Astrocyte of the cerebellum (primary cell): ENCODE data around the gene CMTM5.

Experiments
- DNase-seq: peaks from one replicate; pipeline ENCODE4 v3.0.0-alpha.2; 2011; ENCODE audit warnings: low read depth
- H3K4me3 ChIP-seq: 2 replicates; pipeline ENCODE4 v1.5.1; 2011; ENCODE audit warnings: mild to moderate bottlenecking, low read depth, low read length, moderate library complexity
- CTCF ChIP-seq: IDR thresholded peaks from 2 replicates; pipeline ENCODE4 v1.5.1; 2012; ENCODE audit warnings: low read length, low read depth, moderate library complexity, mild to moderate bottlenecking; ENCODE audit errors: missing control alignments
- in situ Hi-C: cut with HindIII; loops from 2 replicates; pipeline ENCODE4 v1.10.0; 2017; ENCODE audit warnings: low sequenced_read_pairs

The CMTM5 gene

GRCh38 chr14:23376482-23377197 is at the start of gene CMTM5:
Gene CMTM5 (plus strand): TSS chr14:23377046. CDS start chr14:23377252, 206 bp downstream.
- in situ Hi-C loops = no loop called here
- no peak for DNase-seq
- TF ChIP-seq CTCF = no peak
- no peak within 1 kb of the TSS for H3K4me3 ChIP-seq

- TF ChIP-seq CTCF = peak; percentile 78
- H3K4me3 ChIP-seq = no peak overlapping the region
- DNase-seq = peak; percentile 67
- in situ Hi-C loops = loop anchor here (5.0 kb wide), 1 partner anchor 39 kb away; the partner anchor contains the start of gene EFS
Observed at GRCh38 chr14:23327947-23328744, 48.7 kb upstream of the CMTM5 start.

GRCh38 chr14:23335623-23336022 is 41.2 kb upstream of the CMTM5 start:
- H3K4me3 ChIP-seq = no peak overlapping the region
- DNase-seq = no peak
- in situ Hi-C loops = no loop called here
- no peak for TF ChIP-seq CTCF

- DNase-seq = no peak
- TF ChIP-seq CTCF = no peak
- H3K4me3 ChIP-seq = no peak overlapping the region
- in situ Hi-C loops = no loop called here
Observed at GRCh38 chr14:23339506-23340268, 37.2 kb upstream of the CMTM5 start.

GRCh38 chr14:23344481-23344880 is 32.4 kb upstream of the CMTM5 start:
- H3K4me3 ChIP-seq = no peak overlapping the region
- no peak for TF ChIP-seq CTCF
- in situ Hi-C loops = no loop called here
- no peak for DNase-seq

GRCh38 chr14:23345987-23346692 is 30.7 kb upstream of the CMTM5 start:
- DNase-seq = no peak
- in situ Hi-C loops = no loop called here
- H3K4me3 ChIP-seq = no peak overlapping the region
- peak; percentile 10 for TF ChIP-seq CTCF
